K562 (cell line): Measurements from ENCODE around the gene ST8SIA2.

Experiments
- ATF4 ChIP-seq: fragments of 450-650 bp; formaldehyde crosslinking; IDR thresholded peaks from 2 replicates; pipeline ENCODE4 v1.4.0; 2022; ENCODE audit warnings: mild to moderate bottlenecking, moderate library complexity
- TAF15 ChIP-seq: fragments of 200-400 bp; formaldehyde crosslinking; IDR thresholded peaks from 2 replicates; pipeline ENCODE4 v1.6.1; 2017; ENCODE audit warnings: mild to moderate bottlenecking, low read depth, low read length, moderate library complexity

DNA sequence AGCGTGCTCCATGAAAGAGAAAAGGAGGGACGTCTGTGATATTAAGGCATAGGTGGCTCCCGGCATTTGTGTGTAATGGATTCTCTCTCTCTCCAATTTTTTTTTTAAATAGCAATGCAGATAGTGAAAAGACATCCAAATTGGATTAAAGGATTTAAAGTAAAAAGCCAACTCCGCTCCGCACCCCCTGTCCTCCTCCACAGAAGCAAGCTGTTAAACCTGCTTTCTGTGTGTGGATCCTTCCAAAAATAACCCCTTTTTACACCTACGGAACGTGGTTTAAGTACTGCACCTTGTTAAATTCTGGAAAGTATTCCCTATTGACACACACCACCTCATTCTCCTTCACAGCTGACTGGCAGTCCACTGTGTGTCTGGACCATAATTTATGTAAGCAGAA lies 61.6 kb downstream of the ST8SIA2 start:
- TF ChIP-seq ATF4 (CRISPR knock-in tag): no peak
- TF ChIP-seq TAF15: no peak
